Measurements from ENCODE around the gene SLC16A2.

- TF ChIP-seq CTCF (conservative IDR thresholded peaks at IDR 0.05; ENCODE audit: low read depth, low read length), result no peak
- TF ChIP-seq EZH2 (IDR thresholded peaks at IDR 0.05; ENCODE audit: low read length, unreplicated experiment), result no peak
- no peak for TF ChIP-seq EZH2phosphoT487 (IDR thresholded peaks at IDR 0.05; ENCODE audit: borderline replicate concordance, low read length)
These were observed 113.3 kb downstream of the SLC16A2 start for GRCh38 chrX:74534569-74535038.

All from PC-3 (cell line).